Smooth muscle cell (in vitro differentiated cells): ENCODE data around the gene PLEKHA1. TPM values are rescaled to one million over a fixed set of nuclear protein-coding genes. Genes with fewer than 3 reads are reported as not detected.

Source experiments
- DNase-seq: peaks from one replicate; lab custom pipeline; 2025; ENCODE audit not compliant: unreplicated experiment; lab: John Stamatoyannopoulos, UW
- H2AFZ ChIP-seq: fragments of 200-600 bp; sonication (generic); 2 replicates; pipeline ENCODE4 v1.6.0; 2016; ENCODE audit warnings: antibody characterized with exemption, low read depth, mild to moderate bottlenecking
- H3F3A ChIP-seq: fragments of 200-600 bp; sonication (generic); 2 replicates; pipeline ENCODE4 v1.6.0; 2017; ENCODE audit warnings: antibody characterized with exemption, low read depth
- H3K27ac ChIP-seq: fragments of 200-600 bp; sonication (generic); 2 replicates; pipeline ENCODE4 v1.5.1; 2016; ENCODE audit warnings: low read depth, mild to moderate bottlenecking
- H3K27me3 ChIP-seq: fragments of 200-600 bp; sonication (generic); 2 replicates; pipeline ENCODE4 v1.6.1; 2016; ENCODE audit warnings: low read depth, mild to moderate bottlenecking
- H3K36me3 ChIP-seq: fragments of 200-600 bp; sonication (generic); 2 replicates; pipeline ENCODE4 v1.5.1; 2016; ENCODE audit warnings: low read depth
- H3K4me1 ChIP-seq: fragments of 200-600 bp; sonication (generic); 2 replicates; pipeline ENCODE4 v1.5.1; 2016; ENCODE audit warnings: low read depth
- H3K4me2 ChIP-seq: fragments of 200-600 bp; sonication (generic); 2 replicates; pipeline ENCODE4 v1.6.0; 2016; ENCODE audit warnings: mild to moderate bottlenecking
- H3K4me3 ChIP-seq: fragments of 200-600 bp; sonication (generic); 2 replicates; pipeline ENCODE4 v1.5.1; 2016; ENCODE audit warnings: mild to moderate bottlenecking
- H3K79me2 ChIP-seq: fragments of 200-600 bp; sonication (generic); 2 replicates; pipeline ENCODE4 v1.6.0; 2016; ENCODE audit warnings: low read depth, mild to moderate bottlenecking
- H3K9ac ChIP-seq: fragments of 200-600 bp; sonication (generic); 2 replicates; pipeline ENCODE4 v1.6.0; 2016; ENCODE audit warnings: low read depth
- H3K9me3 ChIP-seq: fragments of 200-600 bp; sonication (generic); replicated peaks from 2 replicates; pipeline ENCODE4 v1.5.1; 2016; ENCODE audit warnings: low read depth
- H4K20me1 ChIP-seq: fragments of 200-600 bp; sonication (generic); 2 replicates; pipeline ENCODE4 v1.6.0; 2016; ENCODE audit warnings: low read depth
- CTCF ChIP-seq: fragments of 200-600 bp; sonication (generic); IDR thresholded peaks from 2 replicates; pipeline ENCODE4 v1.5.1; 2017; ENCODE audit warnings: borderline replicate concordance, mild to moderate bottlenecking, antibody characterized with exemption; ENCODE audit not compliant: insufficient read depth, poor library complexity, severe bottlenecking
- WGBS: methylation state at CpG from one replicate; pipeline ENCODE4 v1.1.7; 2016; ENCODE audit warnings: low lambda C conversion rate; 5-methylcytosine and 5-hydroxymethylcytosine counted together
- polyA plus RNA-seq: library from polyadenylated mRNA; unstranded; fragments of >200 nt; fragmentation: Nextera tagmentation; extraction: Ambion mirVana; gene quantifications from 2 replicates; pipeline ENCODE4 v1.2.1, GENCODE V29; 2016
- total RNA-seq: library from RNA; depleted of rRNA; stranded (reverse); fragments of >200 nt; gene quantifications from 2 replicates; pipeline ENCODE4 v1.2.3, GENCODE V29; 2014

The PLEKHA1 gene
- total and polyA plus RNA-seq, 2 experiments from 2014 or later = 22.7 to 24.6 TPM

DNA sequence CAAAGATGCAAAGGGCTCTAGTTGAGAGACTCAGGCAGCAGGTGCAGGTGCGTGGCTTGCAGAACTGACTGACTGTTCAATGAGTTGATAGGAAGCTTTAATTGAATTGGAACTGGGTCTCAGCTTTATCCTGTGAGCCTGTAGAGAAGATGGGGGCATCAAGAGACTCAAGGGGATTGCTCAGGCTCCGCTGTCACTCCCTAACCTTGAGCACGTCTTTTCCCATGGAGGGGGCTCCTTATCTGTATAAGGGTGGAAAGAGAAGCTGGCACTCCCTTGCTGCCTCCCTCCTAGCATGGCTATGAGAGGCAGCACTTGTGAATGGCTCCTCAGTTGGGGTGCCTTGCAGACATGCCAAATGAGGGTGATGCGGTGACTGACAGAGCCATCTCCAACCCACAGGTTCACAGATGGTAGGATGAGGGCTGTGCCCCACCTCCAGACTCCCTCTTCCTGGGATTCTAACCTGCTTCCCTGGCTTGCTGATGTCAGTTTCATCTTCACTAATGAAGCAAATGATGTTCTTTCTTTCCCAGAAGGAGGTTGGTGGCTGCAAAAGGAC lies 12.4 kb upstream of the PLEKHA1 start:
- Histone ChIP-seq H3K27me3 (no peaks in the 10 kb centered on the region), H2AFZ (no peak overlapping the region), H3K4me2 (no peak overlapping the region), H3K4me3 (no peak overlapping the region), H3K4me1 (no peaks in the 10 kb centered on the region), H3K36me3 (no peaks in the 10 kb centered on the region), H3K27ac (no peak overlapping the region), H3K79me2 (no peaks in the 10 kb centered on the region), H3F3A (no peaks in the 10 kb centered on the region), H4K20me1 (no peaks in the 10 kb centered on the region), H3K9me3 (no peaks in the 10 kb centered on the region), H3K9ac (no peak overlapping the region)
- no peak for DNase-seq
- no peak for TF ChIP-seq CTCF
- 87% methylated on average over 4 of the region's 4 CpGs for WGBS

- TF ChIP-seq CTCF = no peak
- H3K4me3 ChIP-seq = no peak overlapping the region
- DNase-seq = no peak
- H3F3A ChIP-seq = no peaks in the 10 kb centered on the region
- no peaks in the 10 kb centered on the region for H3K36me3 ChIP-seq
- H3K4me1 ChIP-seq = no peaks in the 10 kb centered on the region
- no peak overlapping the region for H3K9ac ChIP-seq
- no peak overlapping the region for H3K4me2 ChIP-seq
- no peaks in the 10 kb centered on the region for H4K20me1 ChIP-seq
- no peaks in the 10 kb centered on the region for H3K79me2 ChIP-seq
- H3K9me3 ChIP-seq = no peaks in the 10 kb centered on the region
- H3K27me3 ChIP-seq = no peaks in the 10 kb centered on the region
- H2AFZ ChIP-seq = no peak overlapping the region
- 63% methylated on average over 2 of the region's 2 CpGs for WGBS
- no peak overlapping the region for H3K27ac ChIP-seq
Measured at GRCh38 chr10:122362621-122363020, 11.9 kb upstream of the PLEKHA1 start.

- H3K4me3 ChIP-seq = no peak overlapping the region
- no peak overlapping the region for H3K4me2 ChIP-seq
- TF ChIP-seq CTCF = no peak
- 91% methylated on average over 2 of the region's 2 CpGs for WGBS
- H2AFZ ChIP-seq = no peak overlapping the region
- H3F3A ChIP-seq = no peaks in the 10 kb centered on the region
- H3K9me3 ChIP-seq = no peaks in the 10 kb centered on the region
- H3K9ac ChIP-seq = no peak overlapping the region
- H3K27me3 ChIP-seq = no peaks in the 10 kb centered on the region
- H4K20me1 ChIP-seq = no peaks in the 10 kb centered on the region
- DNase-seq = no peak
- no peaks in the 10 kb centered on the region for H3K36me3 ChIP-seq
- H3K4me1 ChIP-seq = no peaks in the 10 kb centered on the region
- H3K79me2 ChIP-seq = no peaks in the 10 kb centered on the region
- no peak overlapping the region for H3K27ac ChIP-seq
Measured at GRCh38 chr10:122363311-122363710, 11.2 kb upstream of the PLEKHA1 start.
